ENCODE data around the gene SGSM2.
A peak's percentile ranks its signal among the peaks of the same experiment; 100 is the strongest.

Gene SGSM2

DNA sequence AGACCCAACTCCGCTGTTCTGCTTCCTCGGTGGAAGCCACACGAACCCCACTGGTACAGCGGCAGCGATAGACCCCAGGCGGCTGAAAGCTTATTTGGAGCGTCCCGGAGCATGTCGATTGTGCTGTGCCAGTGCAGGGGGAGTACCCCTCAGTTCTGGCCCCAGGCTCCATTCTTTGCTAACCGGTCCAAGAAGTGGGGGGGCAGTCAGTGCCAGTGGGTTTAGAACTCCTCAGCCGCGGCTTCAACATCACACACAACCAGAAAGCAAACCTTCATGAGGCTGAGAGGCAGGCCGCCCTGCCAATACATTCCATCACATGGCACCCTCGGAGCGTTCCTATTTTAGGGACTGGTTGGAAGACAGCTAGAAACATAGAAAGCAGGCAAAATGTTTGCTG is 65.2 kb downstream of the SGSM2 start:
- no peak for DNase-seq (ENCODE audit: extremely low read depth, low read depth)
- TF ChIP-seq CTCF (IDR thresholded peaks at IDR 0.05; ENCODE audit: low read depth, low read length), result no peak

GRCh38 chr17:2403044-2403443 is 65.7 kb downstream of the SGSM2 start:
- no peak for DNase-seq (ENCODE audit: extremely low read depth, low read depth)
- TF ChIP-seq CTCF (IDR thresholded peaks at IDR 0.05; ENCODE audit: low read depth, low read length), result no peak

DNA sequence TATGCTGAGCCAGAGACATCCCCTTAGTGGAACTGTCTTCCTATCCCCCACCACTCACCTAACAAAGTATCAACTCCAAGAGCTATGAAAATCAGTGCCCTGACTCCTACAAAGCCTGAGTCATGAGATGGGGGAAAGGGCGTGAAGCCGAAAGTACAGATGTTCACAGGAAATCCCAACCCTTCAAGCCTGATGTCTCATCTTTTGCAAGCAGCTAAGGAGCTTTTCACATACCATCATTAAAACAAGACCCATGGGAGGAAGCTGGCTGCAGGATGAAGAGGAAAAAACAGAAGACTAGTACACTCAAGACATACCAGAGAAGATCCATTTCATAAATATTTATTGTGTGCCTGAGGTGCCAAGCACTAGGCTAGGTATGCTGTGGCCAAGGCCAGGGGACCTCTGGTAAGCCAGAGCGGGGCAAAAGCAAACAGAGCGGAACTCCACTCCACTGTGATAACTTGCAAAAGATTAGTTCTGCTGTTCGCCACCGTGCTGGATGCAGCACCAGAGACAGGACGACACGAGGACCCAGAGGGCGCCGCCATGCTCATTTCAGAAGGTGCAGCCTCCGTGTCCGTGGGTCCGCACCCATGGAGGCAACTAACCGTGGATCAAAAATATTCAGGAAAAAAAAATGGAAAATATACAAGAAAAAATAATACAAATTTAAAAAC is 68.1 kb downstream of the SGSM2 start:
- TF ChIP-seq CTCF (IDR thresholded peaks at IDR 0.05; ENCODE audit: low read depth, low read length), result no peak
- DNase-seq (ENCODE audit: extremely low read depth, low read depth), result no peak

DNA sequence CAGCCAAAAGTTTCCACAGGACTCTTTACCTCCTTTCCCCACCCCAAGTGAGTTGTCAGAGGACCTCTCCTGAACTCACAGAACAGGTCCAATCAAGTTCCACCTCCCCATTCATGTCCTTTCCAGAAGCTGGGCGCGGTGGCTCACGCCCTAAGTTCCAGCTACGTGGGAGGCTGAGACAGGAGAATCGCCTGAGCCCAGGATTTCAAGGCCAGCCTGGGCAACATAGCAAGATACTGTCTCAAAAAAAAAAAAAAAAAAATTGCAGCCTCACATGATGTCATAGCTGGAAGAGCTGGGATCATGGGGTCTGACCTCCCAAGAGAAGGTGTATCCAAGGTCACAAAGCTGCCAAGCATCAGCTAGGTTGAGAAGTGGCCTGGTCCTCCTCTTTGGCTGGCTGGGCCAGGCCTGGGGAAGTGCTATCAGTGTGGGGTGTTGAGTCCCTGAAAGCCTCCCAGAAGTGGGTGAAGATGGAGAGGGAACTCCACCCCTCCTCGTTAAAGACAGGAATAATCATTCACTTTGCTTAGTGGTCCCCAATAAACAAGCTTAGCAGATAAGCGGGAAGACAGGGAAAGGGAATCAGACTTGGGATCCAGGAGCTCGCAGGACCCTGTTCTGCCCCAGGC is 69.1 kb downstream of the SGSM2 start:
- no peak for DNase-seq (ENCODE audit: extremely low read depth, low read depth)
- no peak for TF ChIP-seq CTCF (IDR thresholded peaks at IDR 0.05; ENCODE audit: low read depth, low read length)

DNA sequence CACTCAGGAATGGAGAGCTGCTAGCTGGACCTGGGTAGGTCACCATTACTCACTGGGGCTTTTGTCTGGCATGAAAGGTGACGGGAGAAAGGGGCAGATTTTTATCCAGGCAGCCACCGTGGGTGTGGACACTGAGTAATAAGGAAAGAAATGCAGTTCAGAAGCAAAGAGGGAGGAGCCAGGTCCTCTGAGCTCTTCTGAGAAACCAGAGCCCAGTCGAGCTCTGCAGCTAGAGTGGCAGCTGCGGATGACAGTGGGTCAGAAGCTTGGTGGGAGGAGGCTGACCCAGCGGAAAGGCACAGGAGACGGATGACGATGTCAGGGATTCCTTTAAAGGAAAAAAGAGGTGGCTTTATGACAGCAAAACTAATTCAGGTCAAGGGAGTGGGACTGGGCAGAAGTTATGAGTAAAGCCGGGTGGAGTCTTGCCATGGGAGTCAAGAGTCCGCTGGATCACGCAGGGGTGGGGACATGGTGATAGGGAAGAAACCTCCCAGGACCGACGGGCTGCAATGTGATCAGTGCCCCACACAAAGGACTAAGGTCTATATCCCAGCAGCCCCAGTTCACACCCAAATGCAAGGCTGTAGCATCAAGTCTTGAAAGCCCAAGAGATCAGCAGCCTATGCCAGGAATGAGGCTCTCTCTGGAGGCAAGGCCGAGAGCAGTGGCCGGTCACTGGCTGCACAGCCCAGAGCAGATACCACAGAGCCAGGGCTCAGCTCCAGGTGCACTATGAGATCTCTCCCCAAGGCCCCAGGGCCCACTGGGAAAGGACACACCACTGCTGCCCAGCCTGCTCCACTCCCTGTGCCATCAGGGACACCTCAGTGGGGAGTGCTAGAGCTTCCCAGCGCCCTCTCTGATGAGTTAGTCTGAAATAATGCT is 69.8 kb downstream of the SGSM2 start:
- no peak for DNase-seq (ENCODE audit: extremely low read depth, low read depth)
- no peak for TF ChIP-seq CTCF (IDR thresholded peaks at IDR 0.05; ENCODE audit: low read depth, low read length)

DNA sequence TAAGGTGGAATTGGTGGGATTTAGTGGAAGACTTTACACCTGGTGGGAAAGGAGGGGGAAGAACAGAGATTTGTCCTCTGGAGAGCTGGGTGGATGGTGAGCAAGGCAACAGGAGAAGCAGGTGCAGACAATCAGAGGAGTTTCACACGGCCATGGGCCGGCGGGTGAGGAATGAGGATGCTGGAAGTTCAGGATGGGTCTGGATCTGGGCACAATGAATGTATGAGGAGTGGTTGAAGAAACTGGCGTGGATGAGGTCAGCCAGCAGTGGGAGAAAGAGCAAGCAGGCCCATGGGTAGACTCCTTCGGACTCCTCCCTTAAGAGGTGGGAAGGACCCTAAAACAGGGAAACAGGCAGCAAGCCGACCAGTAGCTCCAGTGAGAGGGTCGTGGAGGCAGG is 73.7 kb downstream of the SGSM2 start:
- TF ChIP-seq CTCF (IDR thresholded peaks at IDR 0.05; ENCODE audit: low read depth, low read length), result no peak
- no peak for DNase-seq (ENCODE audit: extremely low read depth, low read depth)

GRCh38 chr17:2412561-2413021 is 75.3 kb downstream of the SGSM2 start:
- peak; percentile 24 for TF ChIP-seq CTCF (IDR thresholded peaks at IDR 0.05; ENCODE audit: low read depth, low read length)
- DNase-seq (ENCODE audit: extremely low read depth, low read depth), result no peak
